ENCODE results near the gene NRG3. TPM values are rescaled to one million over a fixed set of nuclear protein-coding genes. Genes with fewer than 3 reads are reported as not detected.

NRG3 gene
- total and polyA plus RNA-seq, 2 donors: 0.08 to 1.5 TPM

DNA sequence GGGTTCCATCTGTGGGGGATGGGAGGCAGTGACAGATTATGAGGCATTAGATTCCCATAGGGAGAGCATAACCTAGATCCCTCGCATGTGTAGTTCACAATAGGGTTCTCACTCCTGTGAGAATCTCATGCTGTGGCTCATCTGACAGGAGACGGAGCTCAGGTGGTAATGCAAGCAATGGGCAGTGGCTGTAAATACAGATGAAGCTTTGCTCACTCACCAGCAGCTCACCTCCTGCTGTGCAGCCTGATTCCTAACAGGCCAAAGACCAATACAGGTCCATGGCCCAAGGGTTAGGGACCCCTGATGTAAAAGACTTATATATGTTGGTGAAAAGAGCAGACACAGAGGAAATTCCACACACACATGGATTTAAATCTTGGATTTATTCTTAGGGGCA lies 370.2 kb downstream of the NRG3 start:
- no peaks in the 10 kb centered on the region for H3K36me3 ChIP-seq (ENCODE audit: insufficient read depth)
- no peaks in the 10 kb centered on the region for H3K4me1 ChIP-seq (ENCODE audit: insufficient read depth)
- H3K4me3 ChIP-seq (ENCODE audit: low read depth, low read length): no peak overlapping the region
- WGBS: 52% methylated on average over 2 of the region's 2 CpGs
- H3K27ac ChIP-seq (ENCODE audit: low read depth): no peak overlapping the region
- no peak for DNase-seq (ENCODE audit: extremely low spot score)

DNA sequence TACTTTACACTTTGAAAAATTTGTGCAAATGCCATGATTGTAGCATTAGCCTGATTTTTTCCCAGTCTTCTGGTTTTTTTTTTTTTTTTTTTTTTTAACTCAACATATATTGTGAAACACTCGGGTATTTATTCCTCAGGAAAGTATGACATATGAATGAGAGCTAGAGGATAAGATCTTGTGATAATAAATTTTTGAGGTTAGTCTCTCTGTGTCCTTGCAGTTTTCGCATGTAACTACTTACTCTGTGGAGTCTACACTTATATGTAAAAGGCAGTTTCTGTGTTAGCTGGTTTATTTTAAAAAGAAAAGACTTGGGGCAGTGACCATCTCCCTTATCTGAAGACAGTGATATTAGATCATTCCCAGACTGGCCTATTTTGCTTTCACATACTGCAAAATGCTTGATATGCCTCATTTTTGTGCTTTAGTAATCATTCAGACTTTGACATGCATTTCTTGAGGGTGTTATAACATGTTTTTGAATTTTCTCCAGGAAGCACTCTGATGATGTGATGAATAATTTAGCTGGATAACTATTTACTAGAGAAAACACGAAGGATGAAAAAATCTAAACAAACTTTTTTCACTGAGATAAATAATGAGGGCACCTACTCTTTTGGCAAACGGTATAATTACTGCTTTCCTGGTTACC lies 371.0 kb downstream of the NRG3 start:
- Histone ChIP-seq H3K4me1 (ENCODE audit: insufficient read depth) (no peaks in the 10 kb centered on the region), H3K27ac (ENCODE audit: low read depth) (no peak overlapping the region), H3K4me3 (ENCODE audit: low read depth, low read length) (no peak overlapping the region), H3K36me3 (ENCODE audit: insufficient read depth) (no peaks in the 10 kb centered on the region)
- WGBS: 47% methylated on average over 4 of the region's 4 CpGs
- no peak for DNase-seq (ENCODE audit: extremely low spot score)

- Histone ChIP-seq H3K36me3 (ENCODE audit: insufficient read depth) (no peaks in the 10 kb centered on the region), H3K4me3 (ENCODE audit: low read depth, low read length) (no peak overlapping the region), H3K27ac (ENCODE audit: low read depth) (no peak overlapping the region), H3K4me1 (ENCODE audit: insufficient read depth) (no peaks in the 10 kb centered on the region)
- 64% methylated on average over 1 of the region's 1 CpG for WGBS
- DNase-seq (ENCODE audit: extremely low spot score): no peak
Observed at GRCh38 chr10:82249141-82249540, 374.1 kb downstream of the NRG3 start.

GRCh38 chr10:82251222-82251906 lies 376.4 kb downstream of the NRG3 start:
- WGBS: 54% methylated on average over 8 of the region's 8 CpGs
- no peak for DNase-seq (ENCODE audit: extremely low spot score)
- H3K4me3 ChIP-seq (ENCODE audit: low read depth, low read length): no peak overlapping the region
- no peaks in the 10 kb centered on the region for H3K4me1 ChIP-seq (ENCODE audit: insufficient read depth)
- H3K27ac ChIP-seq (ENCODE audit: low read depth): no peak overlapping the region
- no peaks in the 10 kb centered on the region for H3K36me3 ChIP-seq (ENCODE audit: insufficient read depth)

DNA sequence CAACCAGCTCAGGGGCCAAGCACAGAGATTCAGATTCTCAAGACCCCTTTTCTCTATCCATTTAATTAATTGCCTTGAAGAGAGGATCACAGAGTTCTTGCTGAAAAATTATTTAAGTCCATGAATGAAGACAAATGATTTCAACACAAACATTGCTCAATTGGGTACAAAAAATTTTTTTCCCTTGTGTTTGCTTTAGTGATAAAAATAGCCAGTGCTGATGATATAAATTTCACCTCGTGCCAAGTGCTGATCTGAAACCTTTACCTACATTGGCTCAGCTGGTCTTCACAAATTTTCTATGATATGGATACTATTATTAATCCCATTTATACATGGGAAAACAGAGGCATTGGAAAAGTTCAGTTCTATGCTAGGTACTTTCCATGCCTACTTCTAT lies 377.1 kb downstream of the NRG3 start:
- Histone ChIP-seq H3K36me3 (ENCODE audit: insufficient read depth) (no peaks in the 10 kb centered on the region), H3K4me1 (ENCODE audit: insufficient read depth) (no peaks in the 10 kb centered on the region), H3K27ac (ENCODE audit: low read depth) (no peak overlapping the region), H3K4me3 (ENCODE audit: low read depth, low read length) (no peak overlapping the region)
- no peak for DNase-seq (ENCODE audit: extremely low spot score)
- 43% methylated on average over 1 of the region's 1 CpG for WGBS

DNA sequence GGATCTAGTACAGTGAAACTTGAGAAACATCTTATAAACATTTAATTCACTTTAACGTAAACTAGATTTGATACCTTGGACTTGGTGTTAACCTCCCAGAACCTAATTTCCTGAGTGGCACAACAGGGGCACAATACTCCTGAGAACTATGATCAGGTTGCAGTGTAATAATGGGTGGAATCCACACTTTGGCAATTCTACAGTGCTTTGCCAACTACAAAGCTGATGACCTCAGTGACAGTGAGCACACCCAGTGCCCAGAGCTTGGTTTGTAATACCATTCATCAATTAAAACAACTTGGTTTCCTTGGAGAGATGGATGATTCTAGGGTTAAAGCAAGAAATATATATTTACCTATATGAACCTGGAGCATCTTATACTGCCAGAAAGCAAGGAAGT lies 379.2 kb downstream of the NRG3 start:
- H3K4me3 ChIP-seq (ENCODE audit: low read depth, low read length): no peak overlapping the region
- no peak for DNase-seq (ENCODE audit: extremely low spot score)
- H3K4me1 ChIP-seq (ENCODE audit: insufficient read depth): no peaks in the 10 kb centered on the region
- H3K27ac ChIP-seq (ENCODE audit: low read depth): no peak overlapping the region
- H3K36me3 ChIP-seq (ENCODE audit: insufficient read depth): no peaks in the 10 kb centered on the region
- WGBS: 20% methylated on average over 1 of the region's 1 CpG

- Histone ChIP-seq H3K4me1 (ENCODE audit: insufficient read depth) (no peaks in the 10 kb centered on the region), H3K4me3 (ENCODE audit: low read depth, low read length) (no peak overlapping the region), H3K27ac (ENCODE audit: low read depth) (no peak overlapping the region), H3K36me3 (ENCODE audit: insufficient read depth) (no peaks in the 10 kb centered on the region)
- WGBS: 77% methylated on average over 3 of the region's 3 CpGs
- DNase-seq (ENCODE audit: extremely low spot score): no peak
Observed at GRCh38 chr10:82256275-82256674, 381.3 kb downstream of the NRG3 start.

- 65% methylated on average over 1 of the region's 1 CpG for WGBS
- H3K4me3 ChIP-seq (ENCODE audit: low read depth, low read length): no peak overlapping the region
- H3K27ac ChIP-seq (ENCODE audit: low read depth): no peak overlapping the region
- H3K36me3 ChIP-seq (ENCODE audit: insufficient read depth): no peaks in the 10 kb centered on the region
- no peak for DNase-seq (ENCODE audit: extremely low spot score)
- H3K4me1 ChIP-seq (ENCODE audit: insufficient read depth): no peaks in the 10 kb centered on the region
Observed at GRCh38 chr10:82266438-82266837, 391.4 kb downstream of the NRG3 start.

- 77% methylated on average over 2 of the region's 2 CpGs for WGBS
- no peaks in the 10 kb centered on the region for H3K36me3 ChIP-seq (ENCODE audit: insufficient read depth)
- DNase-seq (ENCODE audit: extremely low spot score): no peak
- no peak overlapping the region for H3K4me3 ChIP-seq (ENCODE audit: low read depth, low read length)
- H3K27ac ChIP-seq (ENCODE audit: low read depth): no peak overlapping the region
- no peaks in the 10 kb centered on the region for H3K4me1 ChIP-seq (ENCODE audit: insufficient read depth)
Observed at GRCh38 chr10:82267014-82267413, 392.0 kb downstream of the NRG3 start.

DNA sequence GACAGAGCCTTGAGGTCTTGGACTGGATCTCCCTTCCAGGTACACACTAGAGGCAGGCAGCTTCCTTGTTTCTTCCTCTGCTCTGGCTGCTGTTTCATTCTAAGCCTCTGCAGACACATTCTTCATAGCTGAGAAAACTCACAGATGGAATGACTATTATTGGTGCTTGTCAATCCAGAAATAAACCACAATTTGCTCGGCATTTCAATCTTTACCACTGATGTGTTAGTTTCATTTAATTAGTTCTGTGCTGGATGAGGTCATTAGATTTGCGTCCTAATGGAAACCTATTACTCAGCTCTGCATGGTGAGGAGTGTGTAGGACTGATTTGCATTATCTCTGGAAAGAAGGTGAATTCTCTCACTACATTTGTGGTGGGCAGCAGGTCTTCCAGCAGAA lies 392.5 kb downstream of the NRG3 start:
- Histone ChIP-seq H3K36me3 (ENCODE audit: insufficient read depth) (no peaks in the 10 kb centered on the region), H3K4me3 (ENCODE audit: low read depth, low read length) (no peak overlapping the region), H3K27ac (ENCODE audit: low read depth) (no peak overlapping the region), H3K4me1 (ENCODE audit: insufficient read depth) (no peaks in the 10 kb centered on the region)
- WGBS: 87% methylated on average over 2 of the region's 2 CpGs
- no peak for DNase-seq (ENCODE audit: extremely low spot score)

DNA sequence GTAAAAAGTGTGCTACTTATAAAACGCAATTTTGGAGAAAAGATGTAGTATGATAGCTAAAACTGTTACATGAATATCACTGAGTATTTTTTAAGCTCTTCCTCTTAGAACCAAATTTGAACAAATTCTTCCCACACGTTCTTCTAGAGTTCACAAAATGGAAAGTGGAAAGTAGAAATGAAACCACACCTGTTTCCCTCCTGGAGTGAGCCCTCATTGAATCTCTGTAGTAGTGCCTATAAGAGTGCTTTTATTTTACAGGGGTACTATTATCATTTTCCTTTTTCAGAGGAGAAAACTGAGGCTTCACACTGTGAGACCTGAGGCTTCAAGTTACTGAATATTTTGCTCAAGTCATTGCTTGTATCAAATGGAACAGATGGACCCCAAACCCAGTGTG lies 393.0 kb downstream of the NRG3 start:
- no peak overlapping the region for H3K4me3 ChIP-seq (ENCODE audit: low read depth, low read length)
- H3K27ac ChIP-seq (ENCODE audit: low read depth): no peak overlapping the region
- no peak for DNase-seq (ENCODE audit: extremely low spot score)
- no peaks in the 10 kb centered on the region for H3K36me3 ChIP-seq (ENCODE audit: insufficient read depth)
- WGBS: 79% methylated on average over 2 of the region's 2 CpGs
- H3K4me1 ChIP-seq (ENCODE audit: insufficient read depth): no peaks in the 10 kb centered on the region

DNA sequence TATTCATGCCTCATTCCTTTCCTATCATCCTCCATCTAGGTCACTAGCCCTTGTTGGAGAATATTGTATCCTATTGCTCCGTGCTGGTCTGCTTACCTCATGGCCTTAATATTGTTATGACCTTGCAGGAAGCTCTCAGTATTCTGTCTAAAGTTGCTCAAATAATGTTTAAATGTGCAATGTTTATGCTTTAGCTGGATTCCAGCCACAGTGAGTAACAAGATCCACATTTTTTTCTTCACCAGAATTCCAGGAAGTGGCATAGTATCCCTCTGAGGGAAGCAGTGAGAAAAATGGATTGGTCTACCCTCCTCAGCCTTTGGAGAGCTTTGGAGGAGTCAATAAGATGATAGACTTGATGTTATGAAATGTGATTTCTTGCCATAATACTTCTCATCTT lies 402.6 kb downstream of the NRG3 start:
- no peak for DNase-seq (ENCODE audit: extremely low spot score)
- Histone ChIP-seq H3K4me1 (ENCODE audit: insufficient read depth) (no peaks in the 10 kb centered on the region), H3K27ac (ENCODE audit: low read depth) (no peak overlapping the region), H3K4me3 (ENCODE audit: low read depth, low read length) (no peak overlapping the region), H3K36me3 (ENCODE audit: insufficient read depth) (no peaks in the 10 kb centered on the region)
- WGBS: 76% methylated on average over 1 of the region's 1 CpG

GRCh38 chr10:82278401-82279182 lies 403.6 kb downstream of the NRG3 start:
- no peaks in the 10 kb centered on the region for H3K36me3 ChIP-seq (ENCODE audit: insufficient read depth)
- no peak for DNase-seq (ENCODE audit: extremely low spot score)
- 70% methylated on average over 10 of the region's 10 CpGs for WGBS

More at GRCh38 chr10:82278401-82279182, 403.6 kb downstream of the NRG3 start:
- Histone ChIP-seq H3K4me3 (ENCODE audit: low read depth, low read length) (no peak overlapping the region), H3K27ac (ENCODE audit: low read depth) (no peak overlapping the region), H3K4me1 (ENCODE audit: insufficient read depth) (no peaks in the 10 kb centered on the region)
